ENCODE measurements around the gene LEPR. TPM values are rescaled to one million over a fixed set of nuclear protein-coding genes. Genes with fewer than 3 reads are reported as not detected.
"Not testable (repeated sequence)": the region's sequence is repeated elsewhere in the genome, so short reads cannot be mapped to it uniquely, and the experiment has no call there.

Gene LEPR
- total RNA-seq, 1 donor from 2014 or later = 16.2 TPM

GRCh38 chr1:65458730-65459396 is 38.4 kb downstream of the LEPR start:
- TF ChIP-seq POLR2AphosphoS5 (IDR thresholded peaks at IDR 0.05; ENCODE audit: insufficient read depth in 1 of 2, low read depth in 1 of 2) = no peak
- TF ChIP-seq POLR2A (IDR thresholded peaks at IDR 0.05) = no peak
- TF ChIP-seq CTCF (IDR thresholded peaks at IDR 0.05) = no peak
- H3K36me3 ChIP-seq = no peaks in the 10 kb centered on the region

DNA sequence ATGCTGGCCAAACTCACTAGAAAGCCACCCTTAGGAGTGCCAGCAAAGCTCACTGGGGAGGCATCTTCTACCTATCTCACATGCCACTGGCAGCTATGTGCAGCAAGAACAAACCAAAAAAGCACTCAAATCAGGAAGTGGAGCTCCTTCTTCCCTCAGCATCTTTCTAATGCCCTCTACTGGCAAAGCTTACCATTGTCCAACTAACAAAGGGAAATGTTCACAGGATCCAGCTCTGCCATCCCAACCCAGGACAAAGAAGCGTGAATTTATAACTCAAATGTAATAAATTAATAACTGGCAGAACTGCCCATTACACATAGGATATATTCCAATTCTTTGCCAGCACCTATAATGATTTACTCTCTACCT is 38.9 kb downstream of the LEPR start:
- Histone ChIP-seq H3K4me3 (no peak overlapping the region), H3K9me3 (no peaks in the 10 kb centered on the region), H3K27ac (no peak overlapping the region), H3K36me3 (no peaks in the 10 kb centered on the region), H3K4me1 (no peaks in the 10 kb centered on the region), H3K27me3 (no peaks in the 10 kb centered on the region)
- intact Hi-C loops (cut with DNase I) = no loop called here
- DNase-seq (ENCODE audit: extremely low spot score in 2 of 2) = no peak
- TF ChIP-seq POLR2AphosphoS5 (IDR thresholded peaks at IDR 0.05; ENCODE audit: insufficient read depth in 1 of 2, low read depth in 1 of 2) = no peak

More at GRCh38 chr1:65458730-65459396, 38.4 kb downstream of the LEPR start:
- no peak for DNase-seq (ENCODE audit: extremely low spot score in 2 of 2)
- Histone ChIP-seq H3K27ac (no peak overlapping the region), H3K27me3 (no peaks in the 10 kb centered on the region), H3K4me1 (no peaks in the 10 kb centered on the region), H3K9me3 (no peaks in the 10 kb centered on the region), H3K4me3 (no peak overlapping the region)
- intact Hi-C loops (cut with DNase I) = no loop called here

DNA sequence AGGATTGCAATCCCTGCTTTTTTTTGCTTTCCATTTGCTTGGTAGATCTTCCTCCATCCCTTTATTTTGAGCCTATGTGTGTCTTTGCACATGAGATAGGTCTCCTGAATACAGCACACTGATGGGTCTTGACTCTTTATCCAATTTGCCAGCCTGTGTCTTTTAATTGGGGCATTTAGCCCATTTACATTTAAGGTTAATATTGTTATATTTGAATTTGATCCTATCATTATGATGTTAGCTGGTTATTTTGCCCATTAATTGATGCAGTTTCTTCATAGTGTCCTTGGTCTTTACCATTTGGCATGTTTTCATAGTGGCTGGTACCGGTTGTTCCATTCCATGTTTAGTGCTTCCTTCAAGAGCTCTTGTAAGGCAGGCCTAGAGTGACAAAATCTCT is 45.4 kb downstream of the LEPR start:
- H3K27ac ChIP-seq; intact Hi-C loops (cut with DNase I); H3K27me3 ChIP-seq; H3K36me3 ChIP-seq; DNase-seq (ENCODE audit: extremely low spot score in 2 of 2); H3K9me3 ChIP-seq; H3K4me3 ChIP-seq: not testable (repeated sequence)
- H3K4me1 ChIP-seq = peaks cover 14% of the 10 kb centered on the region

GRCh38 chr1:65467536-65467935 is 47.1 kb downstream of the LEPR start:
- H3K9me3 ChIP-seq = no peaks in the 10 kb centered on the region
- no peaks in the 10 kb centered on the region for H3K27me3 ChIP-seq
- no peaks in the 10 kb centered on the region for H3K36me3 ChIP-seq
- no peak overlapping the region for H3K4me3 ChIP-seq
- TF ChIP-seq CTCF (IDR thresholded peaks at IDR 0.05) = no peak
- no peak for TF ChIP-seq POLR2A (IDR thresholded peaks at IDR 0.05)
- no peak for TF ChIP-seq POLR2AphosphoS5 (IDR thresholded peaks at IDR 0.05; ENCODE audit: insufficient read depth in 1 of 2, low read depth in 1 of 2)
- peaks cover 25% of the 10 kb centered on the region for H3K4me1 ChIP-seq
- H3K27ac ChIP-seq = no peak overlapping the region
- no peak for DNase-seq (ENCODE audit: extremely low spot score in 2 of 2)
- intact Hi-C loops (cut with DNase I) = no loop called here

GRCh38 chr1:65469126-65469888 is 48.8 kb downstream of the LEPR start:
- no peaks in the 10 kb centered on the region for H3K36me3 ChIP-seq
- H3K27me3 ChIP-seq = no peaks in the 10 kb centered on the region
- H3K9me3 ChIP-seq = no peaks in the 10 kb centered on the region
- H3K4me3 ChIP-seq = no peak overlapping the region
- intact Hi-C loops (cut with DNase I) = no loop called here
- no peak for TF ChIP-seq POLR2A (IDR thresholded peaks at IDR 0.05)
- TF ChIP-seq POLR2AphosphoS5 (IDR thresholded peaks at IDR 0.05; ENCODE audit: insufficient read depth in 1 of 2, low read depth in 1 of 2) = no peak
- no peak for TF ChIP-seq CTCF (IDR thresholded peaks at IDR 0.05)
- no peak for DNase-seq (ENCODE audit: extremely low spot score in 2 of 2)
- H3K27ac ChIP-seq = no peak overlapping the region
- H3K4me1 ChIP-seq = peaks cover 25% of the 10 kb centered on the region

GRCh38 chr1:65469889-65470340 is 49.4 kb downstream of the LEPR start:
- H3K4me1 ChIP-seq = peaks cover 25% of the 10 kb centered on the region
- TF ChIP-seq CTCF (IDR thresholded peaks at IDR 0.05) (no peak), POLR2A (IDR thresholded peaks at IDR 0.05) (no peak), POLR2AphosphoS5 (IDR thresholded peaks at IDR 0.05; ENCODE audit: insufficient read depth in 1 of 2, low read depth in 1 of 2) (no peak)
- no peak overlapping the region for H3K4me3 ChIP-seq
- no peak overlapping the region for H3K27ac ChIP-seq
- H3K36me3 ChIP-seq = no peaks in the 10 kb centered on the region
- no peak for DNase-seq (ENCODE audit: extremely low spot score in 2 of 2)
- no peaks in the 10 kb centered on the region for H3K9me3 ChIP-seq
- H3K27me3 ChIP-seq = no peaks in the 10 kb centered on the region
- intact Hi-C loops (cut with DNase I) = no loop called here
